ENCODE results near the gene DDO.

The DDO gene

DNA sequence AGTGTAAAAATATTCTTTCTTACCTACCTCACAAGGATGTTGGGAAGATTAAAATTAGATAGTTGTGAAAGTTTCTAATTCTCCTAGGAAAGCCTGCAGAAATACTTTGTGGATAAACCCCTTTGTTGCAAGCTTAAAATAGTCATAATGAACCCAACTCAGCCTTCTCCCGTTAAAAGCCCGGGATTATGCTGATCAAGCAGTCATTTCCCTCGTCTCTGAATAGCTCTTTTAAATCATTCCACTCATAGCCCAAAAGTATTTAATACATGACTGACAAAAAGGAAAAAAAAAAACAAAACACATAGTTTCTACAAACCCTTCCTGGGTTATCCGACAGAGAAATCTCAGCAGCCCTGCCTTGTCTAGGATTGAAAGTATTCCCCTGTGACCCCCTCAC is 46.3 kb downstream of the DDO start:
- H3K4me3 ChIP-seq (ENCODE audit: low read depth, low read length) = no peak overlapping the region
- TF ChIP-seq, protein P1, sequence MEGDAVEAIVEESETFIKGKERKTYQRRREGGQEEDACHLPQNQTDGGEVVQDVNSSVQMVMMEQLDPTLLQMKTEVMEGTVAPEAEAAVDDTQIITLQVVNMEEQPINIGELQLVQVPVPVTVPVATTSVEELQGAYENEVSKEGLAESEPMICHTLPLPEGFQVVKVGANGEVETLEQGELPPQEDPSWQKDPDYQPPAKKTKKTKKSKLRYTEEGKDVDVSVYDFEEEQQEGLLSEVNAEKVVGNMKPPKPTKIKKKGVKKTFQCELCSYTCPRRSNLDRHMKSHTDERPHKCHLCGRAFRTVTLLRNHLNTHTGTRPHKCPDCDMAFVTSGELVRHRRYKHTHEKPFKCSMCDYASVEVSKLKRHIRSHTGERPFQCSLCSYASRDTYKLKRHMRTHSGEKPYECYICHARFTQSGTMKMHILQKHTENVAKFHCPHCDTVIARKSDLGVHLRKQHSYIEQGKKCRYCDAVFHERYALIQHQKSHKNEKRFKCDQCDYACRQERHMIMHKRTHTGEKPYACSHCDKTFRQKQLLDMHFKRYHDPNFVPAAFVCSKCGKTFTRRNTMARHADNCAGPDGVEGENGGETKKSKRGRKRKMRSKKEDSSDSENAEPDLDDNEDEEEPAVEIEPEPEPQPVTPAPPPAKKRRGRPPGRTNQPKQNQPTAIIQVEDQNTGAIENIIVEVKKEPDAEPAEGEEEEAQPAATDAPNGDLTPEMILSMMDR (IDR thresholded peaks at IDR 0.05; ENCODE audit: low read depth, low read length) = no peak

DNA sequence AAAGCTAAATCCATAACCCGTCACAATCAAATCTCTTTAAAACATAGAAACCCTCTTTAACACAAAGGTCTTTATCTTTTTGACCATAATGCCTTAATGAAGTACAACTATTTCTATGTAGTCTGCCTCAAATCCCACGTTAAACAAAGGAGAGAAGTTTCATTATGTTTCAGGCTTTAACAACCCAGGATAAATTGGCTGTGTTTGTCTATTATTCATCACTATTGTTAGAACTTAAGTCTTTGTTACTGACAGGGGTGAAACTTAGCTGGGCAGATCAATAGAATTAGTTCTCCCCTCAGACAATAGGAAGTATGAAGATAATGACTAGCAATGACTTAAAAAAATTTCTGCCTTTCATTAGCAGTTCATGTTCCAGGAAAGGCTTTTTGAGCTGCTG is 47.1 kb downstream of the DDO start:
- TF ChIP-seq, protein P1 (IDR thresholded peaks at IDR 0.05; ENCODE audit: low read depth, low read length) = no peak
- no peak overlapping the region for H3K4me3 ChIP-seq (ENCODE audit: low read depth, low read length)

DNA sequence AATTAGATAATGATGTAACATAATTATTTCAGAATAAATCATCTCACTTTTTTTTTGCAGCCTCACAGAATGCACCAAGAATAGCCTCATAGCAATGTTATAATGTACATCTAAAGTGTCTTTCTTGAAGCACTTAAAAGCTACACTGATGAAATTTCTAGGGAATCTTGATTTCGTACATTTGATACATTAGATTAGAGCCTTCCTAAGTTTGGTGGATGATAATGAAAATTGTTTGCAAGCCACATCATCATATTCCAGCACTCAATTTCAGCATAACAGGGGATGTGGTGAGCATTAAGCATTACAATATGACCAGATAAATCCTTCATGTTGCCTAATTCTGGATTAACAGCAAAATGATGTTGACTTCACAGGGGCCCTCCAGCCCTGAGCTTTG is 47.5 kb downstream of the DDO start:
- TF ChIP-seq, protein P1 (IDR thresholded peaks at IDR 0.05; ENCODE audit: low read depth, low read length) = no peak
- no peak overlapping the region for H3K4me3 ChIP-seq (ENCODE audit: low read depth, low read length)

DNA sequence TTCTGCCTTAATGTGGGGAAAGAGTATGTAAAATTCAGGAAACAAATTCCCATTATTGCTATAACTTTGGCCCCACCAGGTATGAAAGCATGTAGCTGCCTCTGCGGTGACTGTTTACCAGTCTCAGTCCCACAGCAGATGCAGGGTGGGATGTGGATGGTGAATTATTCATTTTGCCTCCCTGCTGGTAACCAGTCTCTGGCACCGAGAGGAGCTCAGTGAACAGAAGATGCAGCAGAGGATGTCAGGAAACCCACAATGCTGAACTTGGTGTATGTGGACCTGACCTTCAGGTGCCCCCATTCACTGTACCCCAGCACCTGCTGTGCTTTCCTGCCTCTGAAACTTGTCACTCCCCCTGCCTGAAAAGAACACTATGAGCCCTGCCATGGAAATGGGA is 48.4 kb downstream of the DDO start:
- H3K4me3 ChIP-seq (ENCODE audit: low read depth, low read length) = no peak overlapping the region
- TF ChIP-seq, protein P1 (IDR thresholded peaks at IDR 0.05; ENCODE audit: low read depth, low read length) = no peak

DNA sequence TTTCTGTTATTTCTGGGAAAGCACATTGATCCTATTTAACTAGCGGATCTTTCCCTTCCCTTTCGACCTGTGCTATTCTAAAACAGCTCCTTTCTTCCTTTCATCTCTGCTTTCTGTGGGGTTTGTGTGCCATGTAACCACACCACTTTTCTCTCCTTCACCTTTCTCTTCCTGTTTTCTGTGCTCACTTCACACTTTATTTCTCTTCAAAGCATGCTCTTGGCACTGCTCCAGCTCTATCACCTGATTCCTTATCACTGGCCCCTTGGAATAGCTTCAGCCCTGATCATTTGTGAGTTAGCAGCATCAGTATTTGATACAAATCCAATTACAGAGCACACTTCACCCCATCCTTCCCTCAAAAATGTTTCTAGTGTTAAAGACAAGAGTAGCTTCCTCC is 49.1 kb downstream of the DDO start:
- TF ChIP-seq, protein P1 (IDR thresholded peaks at IDR 0.05; ENCODE audit: low read depth, low read length) = no peak

DNA sequence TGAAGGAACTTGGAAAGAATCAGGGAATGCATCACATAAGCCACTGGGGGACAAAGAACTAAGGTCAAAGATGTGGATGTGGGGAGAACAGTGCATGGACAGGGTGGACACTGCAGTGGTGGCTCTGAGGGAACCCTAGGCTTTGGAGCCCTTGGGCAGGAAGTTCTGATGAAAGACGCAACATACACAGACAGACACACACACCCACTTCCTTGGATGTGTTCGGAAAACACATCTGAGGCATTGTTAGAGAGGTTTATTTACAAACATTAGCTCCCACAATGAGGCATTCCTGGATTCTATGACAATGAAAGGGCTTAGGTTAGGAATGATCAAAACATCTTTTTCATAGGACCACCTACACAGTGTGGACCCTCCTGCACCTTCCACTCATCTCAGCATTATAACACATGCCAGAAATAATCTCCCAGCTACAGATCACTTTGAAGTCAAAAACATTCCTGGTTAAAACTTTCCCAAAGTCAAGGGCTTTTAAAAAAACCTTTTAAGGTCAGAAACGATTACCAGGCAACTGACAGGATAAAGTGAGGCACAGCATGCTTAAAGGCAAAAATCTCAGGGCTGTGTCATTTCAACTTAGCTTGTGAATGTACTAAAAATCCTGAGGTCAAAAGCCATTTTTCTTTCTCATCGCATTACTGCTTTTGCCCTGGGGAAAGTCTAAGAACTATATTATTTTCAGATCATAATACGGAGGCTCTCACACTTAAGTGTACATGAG is 50.8 kb downstream of the DDO start:
- no peak overlapping the region for H3K4me3 ChIP-seq (ENCODE audit: low read depth, low read length)
- TF ChIP-seq, protein P1 (IDR thresholded peaks at IDR 0.05; ENCODE audit: low read depth, low read length) = no peak

More for the DNA sequence above, 49.1 kb downstream of the DDO start:
- no peak overlapping the region for H3K4me3 ChIP-seq (ENCODE audit: low read depth, low read length)

DNA sequence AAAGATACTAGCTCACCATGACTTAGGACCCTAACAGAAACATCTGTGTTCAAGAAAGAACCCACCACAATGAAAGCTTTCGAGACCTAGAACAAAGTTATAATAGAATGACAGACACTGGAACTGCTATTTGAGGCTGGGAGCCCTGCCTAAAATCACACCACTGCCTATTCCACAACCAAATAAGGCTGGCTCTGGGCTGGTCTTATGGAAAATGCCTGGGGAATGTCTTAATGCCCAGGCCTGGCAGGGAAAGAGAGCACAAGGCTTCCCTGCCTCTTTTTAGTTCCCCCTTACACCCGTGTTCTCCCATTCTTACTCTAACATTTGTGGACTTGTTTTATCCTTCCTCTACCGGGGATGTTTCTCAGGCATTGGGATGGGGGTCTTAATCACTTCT is 51.6 kb downstream of the DDO start:
- TF ChIP-seq, protein P1 (IDR thresholded peaks at IDR 0.05; ENCODE audit: low read depth, low read length) = no peak
- H3K4me3 ChIP-seq (ENCODE audit: low read depth, low read length) = no peak overlapping the region
